Measurements from ENCODE around the gene SSUH2.

DNA sequence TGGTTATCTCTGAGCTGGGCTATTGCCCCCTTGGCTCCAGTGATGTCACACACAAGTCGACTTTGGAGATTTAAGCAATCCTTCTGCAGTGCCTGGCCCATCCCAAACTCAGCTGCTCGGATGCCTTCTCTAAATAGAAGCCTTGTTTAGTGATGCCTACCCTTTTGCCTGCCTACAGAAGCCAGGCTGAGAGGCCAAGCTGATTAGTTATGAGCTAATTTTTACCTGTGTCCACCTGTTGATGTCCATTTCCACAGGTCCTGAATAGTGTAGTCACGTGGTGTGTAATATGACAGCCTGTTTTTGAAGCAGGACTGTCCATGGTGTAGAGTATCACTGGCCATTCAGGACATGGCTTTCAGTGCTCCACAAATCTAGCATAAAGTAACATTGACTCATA, 45.5 kb downstream of the SSUH2 start:
- TF ChIP-seq POLR2A (IDR thresholded peaks at IDR 0.05) (no peak), CTCF (IDR thresholded peaks at IDR 0.05) (no peak)
